H1 (cell line): ENCODE measurements around the gene R3HDM2. TPM values are rescaled to one million over a fixed set of nuclear protein-coding genes. Genes with fewer than 3 reads are reported as not detected.

ENCODE experiments used
- CTCF ChIA-PET: fragments of 300-600 bp; sonication (Branson Sonifier 250); formaldehyde crosslinking; loops from one replicate; lab custom pipeline; 2021; ENCODE audit not compliant: partially characterized antibody; lab: Charles Lee
- POLR2A ChIA-PET: fragments of 300-600 bp; sonication (Branson Sonifier 250); formaldehyde crosslinking; loops from one replicate; lab custom pipeline; 2021; ENCODE audit warnings: inconsistent platforms; ENCODE audit not compliant: partially characterized antibody; lab: Charles Lee
- DNase-seq, 2 experiments: peaks; one replicate each; pipeline versions ENCODE4 v3.0.0 to v3.0.0-alpha.2; 2010 to 2022; ENCODE audit warnings: low spot score in 2 of 2, low read depth in 1 of 2, mixed read lengths in 1 of 2
- FAIRE-seq: peaks from 2 replicates; lab custom pipeline; 2011; peaks lifted over from hg19 to GRCh38; lab: Jason Lieb, UNC
- H2AFZ ChIP-seq: 2 replicates; pipeline ENCODE4 v1.8.1; 2012; ENCODE audit warnings: low read length, inconsistent platforms
- H2AK5ac ChIP-seq: 2 replicates; pipeline ENCODE4 v1.6.1; 2013; ENCODE audit warnings: low read depth, low read length
- H2BK120ac ChIP-seq: replicated peaks from 2 replicates; pipeline ENCODE3; 2013; ENCODE audit warnings: low read depth, low read length, inconsistent platforms
- H2BK12ac ChIP-seq: 2 replicates; pipeline ENCODE4 v1.6.1; 2013; ENCODE audit warnings: low read depth, low read length
- H2BK15ac ChIP-seq: 2 replicates; pipeline ENCODE4 v1.6.1; 2013; ENCODE audit warnings: low read length
- H2BK20ac ChIP-seq: 2 replicates; pipeline ENCODE4 v1.6.1; 2013; ENCODE audit warnings: low read length
- H2BK5ac ChIP-seq: 2 replicates; pipeline ENCODE4 v1.6.1; 2013; ENCODE audit warnings: low read depth, low read length
- H3K14ac ChIP-seq: 2 replicates; pipeline ENCODE4 v1.6.1; 2013; ENCODE audit warnings: inconsistent platforms; ENCODE audit not compliant: insufficient read length
- H3K18ac ChIP-seq: 2 replicates; pipeline ENCODE4 v1.6.1; 2013; ENCODE audit warnings: low read length; ENCODE audit errors: extremely low read depth
- H3K23ac ChIP-seq: 2 replicates; pipeline ENCODE4 v1.6.1; 2013; ENCODE audit warnings: inconsistent platforms; ENCODE audit not compliant: insufficient read length
- H3K23me2 ChIP-seq: 2 replicates; pipeline ENCODE4 v1.6.1; 2013; ENCODE audit warnings: low read depth, low read length
- H3K27ac ChIP-seq: 2 replicates; pipeline ENCODE4 v1.6.1; 2011; ENCODE audit warnings: low read depth, low read length, inconsistent platforms
- H3K27me3 ChIP-seq, 4 experiments: replicated peaks in 1 of 4; 1 replicate in 1 of 4; 2 replicates in 3 of 4; pipeline versions ENCODE4 v1.6.1 to v1.8.1; 2011 to 2013; ENCODE audit warnings: low read length in 3 of 4, mild to moderate bottlenecking in 3 of 4, inconsistent platforms in 2 of 4, mixed read lengths in 2 of 4, moderate library complexity in 1 of 4; ENCODE audit not compliant: control insufficient read depth in 3 of 4, insufficient read depth in 3 of 4; ENCODE audit errors: extremely low read depth in 1 of 4
- H3K36me3 ChIP-seq, 4 experiments: 2 replicates each; pipeline versions ENCODE4 v1.6.1 to v1.8.1; 2011 to 2013; ENCODE audit warnings: mild to moderate bottlenecking in 4 of 4, low read length in 3 of 4, moderate library complexity in 2 of 4, control low read depth in 1 of 4, inconsistent platforms in 1 of 4; ENCODE audit not compliant: insufficient read depth in 4 of 4, control insufficient read depth in 2 of 4
- H3K4ac ChIP-seq: replicated peaks from 2 replicates; pipeline ENCODE3; 2013; ENCODE audit warnings: low read length, low read depth, mixed read lengths, inconsistent platforms; ENCODE audit not compliant: insufficient read length
- H3K4me1 ChIP-seq, 4 experiments: replicated peaks in 1 of 4; 1 replicate in 1 of 4; 2 replicates in 3 of 4; pipeline versions ENCODE4 v1.6.1 to v1.8.1; 2011 to 2013; ENCODE audit warnings: low read length in 3 of 4, inconsistent platforms in 2 of 4, mixed read lengths in 1 of 4; ENCODE audit not compliant: insufficient read depth in 4 of 4, control insufficient read depth in 3 of 4
- H3K4me2 ChIP-seq, 2 experiments: 2 replicates each; pipeline versions ENCODE4 v1.6.1 to v1.8.1; 2011 to 2013; ENCODE audit warnings: low read depth in 2 of 2, low read length in 2 of 2, control low read depth in 1 of 2, inconsistent platforms in 1 of 2, mild to moderate bottlenecking in 1 of 2; ENCODE audit not compliant: insufficient read depth in 1 of 2
- H3K4me3 ChIP-seq, 4 experiments: fragments of 200-600, 300-600 bp in 1 of 4; sonication (generic), shearing (Covaris generic), sonication (Bioruptor Twin) in 1 of 4; 2 replicates each; pipeline versions ENCODE4 v1.5.1 to v1.8.1; 2011 to 2016; ENCODE audit warnings: low read length in 4 of 4, low read depth in 3 of 4, control low read depth in 2 of 4, inconsistent platforms in 2 of 4, mild to moderate bottlenecking in 2 of 4, mixed read lengths in 1 of 4, moderate library complexity in 1 of 4; ENCODE audit not compliant: insufficient read depth in 2 of 4; ENCODE audit errors: extremely low read depth in 1 of 4
- H3K56ac ChIP-seq: replicated peaks from 2 replicates; pipeline ENCODE3; 2013; ENCODE audit warnings: low read depth, mild to moderate bottlenecking, mixed read lengths, low read length, inconsistent platforms; ENCODE audit not compliant: insufficient read length
- H3K79me1 ChIP-seq: 2 replicates; pipeline ENCODE4 v1.6.1; 2013; ENCODE audit warnings: low read depth, low read length, control low read depth
- H3K79me2 ChIP-seq, 2 experiments: 2 replicates each; pipeline versions ENCODE4 v1.6.1 to v1.8.1; 2012 to 2013; ENCODE audit warnings: low read length in 2 of 2, mild to moderate bottlenecking in 2 of 2, inconsistent platforms in 1 of 2; ENCODE audit not compliant: insufficient read depth in 2 of 2, control insufficient read depth in 1 of 2
- H3K9ac ChIP-seq, 4 experiments: replicated peaks in 1 of 4; 1 replicate in 1 of 4; 2 replicates in 3 of 4; pipeline versions ENCODE4 v1.6.1 to v1.8.1; 2011 to 2013; ENCODE audit warnings: low read depth in 3 of 4, low read length in 3 of 4, control low read depth in 2 of 4, mild to moderate bottlenecking in 2 of 4, moderate library complexity in 2 of 4, inconsistent platforms in 1 of 4; ENCODE audit errors: extremely low read depth in 1 of 4
- H3K9me3 ChIP-seq, 2 experiments: 2 replicates each; pipeline versions ENCODE4 v1.6.1 to v1.8.1; 2012 to 2013; ENCODE audit warnings: mild to moderate bottlenecking in 2 of 2, moderate library complexity in 2 of 2, control low read depth in 1 of 2, inconsistent platforms in 1 of 2, low read depth in 1 of 2, low read length in 1 of 2, mixed read lengths in 1 of 2; ENCODE audit not compliant: insufficient read depth in 2 of 2
- H4K20me1 ChIP-seq, 2 experiments: replicated peaks in 1 of 2; 2 replicates each; pipeline versions ENCODE3 to v1.8.1; 2011 to 2013; ENCODE audit warnings: inconsistent platforms in 2 of 2, low read length in 2 of 2, mild to moderate bottlenecking in 1 of 2; ENCODE audit not compliant: insufficient read depth in 2 of 2, control insufficient read depth in 1 of 2
- H4K5ac ChIP-seq: 2 replicates; pipeline ENCODE4 v1.6.1; 2013; ENCODE audit warnings: low read length, low read depth, mixed read lengths, inconsistent platforms; ENCODE audit not compliant: insufficient read length
- H4K8ac ChIP-seq: 2 replicates; pipeline ENCODE4 v1.8.0; 2013; ENCODE audit warnings: mild to moderate bottlenecking, moderate library complexity, low read length, inconsistent platforms; ENCODE audit not compliant: insufficient read depth; ENCODE audit errors: extremely low read depth
- H4K91ac ChIP-seq: replicated peaks from 2 replicates; pipeline ENCODE3; 2013; ENCODE audit warnings: low read length, mixed read lengths, inconsistent platforms; ENCODE audit not compliant: insufficient read length
- GTF2F1 ChIP-seq: IDR thresholded peaks from 2 replicates; pipeline ENCODE4 v1.6.1; 2012; ENCODE audit warnings: low read depth, low read length, improper control_type of control experiment, borderline replicate concordance
- NRF1 ChIP-seq: IDR thresholded peaks from 2 replicates; pipeline ENCODE4 v1.6.1; 2011; ENCODE audit warnings: mild to moderate bottlenecking, low read depth, low read length, improper control_type of control experiment
- PHF8 ChIP-seq: fragments of 200-600 bp; sonication (generic); conservative IDR thresholded peaks from 2 replicates; pipeline ENCODE4 v1.7.1; 2012; ENCODE audit warnings: low read depth, mild to moderate bottlenecking, inconsistent platforms, low read length, moderate library complexity
- POLR2AphosphoS5 ChIP-seq: IDR thresholded peaks from 2 replicates; pipeline ENCODE4 v1.6.1; 2011; ENCODE audit warnings: low read depth, low read length
- SAP30 ChIP-seq: fragments of 300-600 bp; sonication (generic); IDR thresholded peaks from 2 replicates; pipeline ENCODE4 v1.7.1; 2012; ENCODE audit warnings: low read length, moderate library complexity, mild to moderate bottlenecking, inconsistent platforms; ENCODE audit not compliant: insufficient read depth, insufficient replicate concordance
- SP2 ChIP-seq: IDR thresholded peaks from 2 replicates; pipeline ENCODE4 v1.6.1; 2012; ENCODE audit warnings: mild to moderate bottlenecking, low read length, inconsistent platforms
- SP4 ChIP-seq: IDR thresholded peaks from 2 replicates; pipeline ENCODE4 v1.6.1; 2012; ENCODE audit warnings: low read length, inconsistent platforms
- TAF1 ChIP-seq: IDR thresholded peaks from 2 replicates; pipeline ENCODE4 v1.6.1; 2011; ENCODE audit warnings: mild to moderate bottlenecking, low read depth, low read length
- ZNF274 ChIP-seq: IDR thresholded peaks from 2 replicates; pipeline ENCODE4 v1.7.0; 2012; ENCODE audit warnings: low read length, borderline replicate concordance; ENCODE audit errors: extremely low read depth
- polyA plus RNA-seq, 7 experiments: library from polyadenylated mRNA; depleted of rRNA in 3 of 7; stranded (reverse) in 5 of 7; unstranded in 2 of 7; fragments of >200 nt in 5 of 7; fragments of 200-250 nt in 2 of 7; gene quantifications; 1 replicate in 5 of 7; 2 replicates in 1 of 7; 4 replicates in 1 of 7; pipeline versions ENCODE4 v1.2.1 to v1.2.3, GENCODE V29; 2011 to 2013; ENCODE audit warnings: missing spikeins in 2 of 7, mixed read lengths in 2 of 7
- total RNA-seq: library from RNA; stranded (reverse); fragmentation: NEBNext Ultra II Directional; extraction: Animal tissue kit (Norgen Biotek cat#: 25700); gene quantifications from 2 replicates; pipeline ENCODE4 v1.2.1, GENCODE V29; 2021
- TF ChIP-seq, protein P1 (sequence below): IDR thresholded peaks from 2 replicates; pipeline ENCODE4 v1.6.1; 2012; ENCODE audit warnings: inconsistent platforms
- TF ChIP-seq, protein P2 (sequence below), 3 experiments: IDR thresholded peaks; 1 replicate in 2 of 3; 2 replicates in 1 of 3; pipeline versions ENCODE4 v1.5.1 to v1.6.1; 2011; ENCODE audit warnings: low read length in 3 of 3, mild to moderate bottlenecking in 3 of 3, inconsistent platforms in 2 of 3, low read depth in 1 of 3, moderate library complexity in 1 of 3; ENCODE audit not compliant: insufficient read depth in 1 of 3; ENCODE audit errors: control extremely low read depth in 1 of 3
- TF ChIP-seq, protein P3 (sequence below): IDR thresholded peaks from 2 replicates; pipeline ENCODE4 v1.6.1; 2012; ENCODE audit warnings: inconsistent platforms

R3HDM2 gene
- total and polyA plus RNA-seq, 2 of the 8 experiments (the other 6 are each of a cell fraction or from before 2014, with no cell fraction given) = 25.6 to 27.0 TPM

GRCh38 chr12:57355734-57356133, 75.1 kb downstream of the R3HDM2 start:
- FAIRE-seq = no peak
- Histone ChIP-seq H4K20me1 (no peaks in the 10 kb centered on the region), H2AK5ac (no peak overlapping the region), H2BK120ac (no peak overlapping the region), H3K23ac (no peak overlapping the region), H3K4ac (no peak overlapping the region), H3K18ac (no peak overlapping the region), H2AFZ (no peak overlapping the region), H3K27me3 (no peaks in the 10 kb centered on the region), H2BK20ac (no peak overlapping the region), H3K4me3 (no peak overlapping the region), H2BK5ac (no peak overlapping the region), H3K4me1 (no peaks in the 10 kb centered on the region), H4K8ac (no peak overlapping the region), H3K56ac (no peak overlapping the region), H4K5ac (no peak overlapping the region), H4K91ac (no peak overlapping the region), H3K9ac (no peak overlapping the region), H2BK12ac (no peak overlapping the region), H3K36me3 (no peaks in the 10 kb centered on the region), H3K79me1 (no peaks in the 10 kb centered on the region), H3K9me3 (no peaks in the 10 kb centered on the region), H3K4me2 (no peak overlapping the region), H3K14ac (no peak overlapping the region), H2BK15ac (no peak overlapping the region), H3K79me2 (no peaks in the 10 kb centered on the region), H3K27ac (no peak overlapping the region), H3K23me2 (no peaks in the 10 kb centered on the region)
- TF ChIP-seq, protein P1, sequence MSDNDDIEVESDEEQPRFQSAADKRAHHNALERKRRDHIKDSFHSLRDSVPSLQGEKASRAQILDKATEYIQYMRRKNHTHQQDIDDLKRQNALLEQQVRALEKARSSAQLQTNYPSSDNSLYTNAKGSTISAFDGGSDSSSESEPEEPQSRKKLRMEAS = no peak
- no peak for TF ChIP-seq SAP30
- TF ChIP-seq, protein P2, sequence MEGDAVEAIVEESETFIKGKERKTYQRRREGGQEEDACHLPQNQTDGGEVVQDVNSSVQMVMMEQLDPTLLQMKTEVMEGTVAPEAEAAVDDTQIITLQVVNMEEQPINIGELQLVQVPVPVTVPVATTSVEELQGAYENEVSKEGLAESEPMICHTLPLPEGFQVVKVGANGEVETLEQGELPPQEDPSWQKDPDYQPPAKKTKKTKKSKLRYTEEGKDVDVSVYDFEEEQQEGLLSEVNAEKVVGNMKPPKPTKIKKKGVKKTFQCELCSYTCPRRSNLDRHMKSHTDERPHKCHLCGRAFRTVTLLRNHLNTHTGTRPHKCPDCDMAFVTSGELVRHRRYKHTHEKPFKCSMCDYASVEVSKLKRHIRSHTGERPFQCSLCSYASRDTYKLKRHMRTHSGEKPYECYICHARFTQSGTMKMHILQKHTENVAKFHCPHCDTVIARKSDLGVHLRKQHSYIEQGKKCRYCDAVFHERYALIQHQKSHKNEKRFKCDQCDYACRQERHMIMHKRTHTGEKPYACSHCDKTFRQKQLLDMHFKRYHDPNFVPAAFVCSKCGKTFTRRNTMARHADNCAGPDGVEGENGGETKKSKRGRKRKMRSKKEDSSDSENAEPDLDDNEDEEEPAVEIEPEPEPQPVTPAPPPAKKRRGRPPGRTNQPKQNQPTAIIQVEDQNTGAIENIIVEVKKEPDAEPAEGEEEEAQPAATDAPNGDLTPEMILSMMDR (IDR thresholded peaks at IDR 0.05; ENCODE audit: control extremely low read depth in 1 of 3, insufficient read depth in 1 of 3, low read depth in 1 of 3, low read length in 3 of 3) = no peak
- no peak for TF ChIP-seq POLR2AphosphoS5
- TF ChIP-seq PHF8 = no peak
- no peak for TF ChIP-seq NRF1
- no peak for TF ChIP-seq TAF1
- TF ChIP-seq SP2 = no peak
- TF ChIP-seq, protein P3, sequence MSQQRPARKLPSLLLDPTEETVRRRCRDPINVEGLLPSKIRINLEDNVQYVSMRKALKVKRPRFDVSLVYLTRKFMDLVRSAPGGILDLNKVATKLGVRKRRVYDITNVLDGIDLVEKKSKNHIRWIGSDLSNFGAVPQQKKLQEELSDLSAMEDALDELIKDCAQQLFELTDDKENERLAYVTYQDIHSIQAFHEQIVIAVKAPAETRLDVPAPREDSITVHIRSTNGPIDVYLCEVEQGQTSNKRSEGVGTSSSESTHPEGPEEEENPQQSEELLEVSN = no peak
- TF ChIP-seq ZNF274 = no peak
- no peak for TF ChIP-seq SP4
- no peak for TF ChIP-seq GTF2F1
- POLR2A ChIA-PET = no interaction called here
- no peak for DNase-seq
- CTCF ChIA-PET = interaction anchor here (0.7 to 2.6 kb wide), 2 partner anchors 13 to 193 kb away, joined by 3 to 11 read pairs; no protein-coding TSS in a partner anchor
